Cortex of kidney (tissue), 1 donor: Measurements from ENCODE around the gene ATP2B3.
"Not testable (repeated sequence)": the region's sequence is repeated elsewhere in the genome, so short reads cannot be mapped to it uniquely, and the experiment has no call there.

ENCODE experiments used
- DNase-seq: peaks from one replicate; lab custom pipeline; 2025; lab: John Stamatoyannopoulos, UW

Gene ATP2B3

GRCh38 chrX:153595859-153596857, 78.7 kb downstream of the ATP2B3 start:
- DNase-seq: no peak

- DNase-seq: no peak
These were observed 79.7 kb downstream of the ATP2B3 start for GRCh38 chrX:153596981-153597750.

- no peak for DNase-seq
These were observed 81.2 kb downstream of the ATP2B3 start, which contains the start of gene CCNQ for GRCh38 chrX:153598541-153599191. Gene CCNQ (minus strand): TSS chrX:153599139. CDS start chrX:153599073, 66 bp downstream.

GRCh38 chrX:153599192-153600031, 82.0 kb downstream of the ATP2B3 start:
- DNase-seq: peak; percentile 17

- no peak for DNase-seq
These were observed 82.6 kb downstream of the ATP2B3 start for GRCh38 chrX:153600032-153600373.

- DNase-seq: no peak
These were observed 83.5 kb downstream of the ATP2B3 start for GRCh38 chrX:153600921-153601320.

GRCh38 chrX:153601511-153602110, 84.2 kb downstream of the ATP2B3 start:
- DNase-seq: no peak

GRCh38 chrX:153602601-153603000, 85.2 kb downstream of the ATP2B3 start:
- no peak for DNase-seq

GRCh38 chrX:153603131-153603656, 85.8 kb downstream of the ATP2B3 start:
- DNase-seq: no peak

GRCh38 chrX:153604666-153605380, 87.4 kb downstream of the ATP2B3 start:
- not testable (repeated sequence) for DNase-seq

- DNase-seq: no peak
These were observed 89.1 kb downstream of the ATP2B3 start for GRCh38 chrX:153606503-153606902.

- no peak for DNase-seq
These were observed 90.9 kb downstream of the ATP2B3 start for GRCh38 chrX:153608376-153608775.

- no peak for DNase-seq
These were observed 91.4 kb downstream of the ATP2B3 start for GRCh38 chrX:153608806-153609205.

- DNase-seq: no peak
These were observed 92.7 kb downstream of the ATP2B3 start for GRCh38 chrX:153609917-153610835.

GRCh38 chrX:153610836-153611213, 93.4 kb downstream of the ATP2B3 start:
- DNase-seq: no peak

- DNase-seq: no peak
These were observed 94.1 kb downstream of the ATP2B3 start for GRCh38 chrX:153611298-153612095.

- DNase-seq: no peak
These were observed 95.0 kb downstream of the ATP2B3 start for GRCh38 chrX:153612413-153612812.

GRCh38 chrX:153614818-153615217, 97.4 kb downstream of the ATP2B3 start:
- DNase-seq: no peak
